ENCODE measurements around the gene KCNMB1.

KCNMB1 gene

GRCh38 chr5:170375283-170375682, 13.9 kb downstream of the KCNMB1 start:
- DNase-seq (ENCODE audit: low read depth) = no peak

DNA sequence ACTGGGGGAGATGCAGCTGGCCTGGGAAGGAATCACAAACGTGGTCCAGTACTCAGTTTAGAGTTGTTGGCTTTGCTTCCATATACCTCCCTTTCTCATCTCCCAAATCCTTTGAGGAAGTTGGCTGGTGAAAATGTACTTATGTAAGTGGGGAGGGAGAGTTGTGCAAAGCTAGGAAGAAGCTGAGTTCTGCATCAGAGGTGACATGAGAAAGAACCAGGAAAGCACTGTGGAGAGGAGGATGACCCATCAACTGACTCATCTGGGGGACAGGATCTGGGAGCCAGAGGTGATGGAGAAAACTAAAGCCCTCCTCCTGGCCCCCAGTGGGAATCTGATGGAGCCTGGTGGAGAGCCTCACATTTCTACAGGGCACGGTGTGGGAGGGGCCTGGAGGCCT, 16.2 kb downstream of the KCNMB1 start:
- DNase-seq (ENCODE audit: low read depth) = no peak

DNA sequence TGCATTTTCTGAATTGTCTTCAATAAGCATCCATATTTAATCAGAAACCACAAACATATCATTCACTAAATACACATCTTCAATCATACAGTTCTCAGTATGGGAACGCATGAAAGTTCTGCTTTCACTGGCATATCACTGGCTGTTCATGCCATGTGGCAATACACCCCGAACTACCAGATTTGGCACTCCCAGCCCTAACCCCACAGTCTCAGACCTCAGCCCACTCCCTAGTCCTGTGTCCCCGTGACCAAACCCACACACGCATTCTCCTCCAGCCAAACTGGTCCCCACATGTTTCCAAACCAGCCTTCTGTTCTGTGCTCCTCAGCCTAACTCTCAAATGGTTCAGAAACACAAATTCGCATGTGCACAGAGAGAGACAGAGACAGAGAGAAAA, 20.6 kb downstream of the KCNMB1 start:
- DNase-seq (ENCODE audit: low read depth) = no peak

- no peak for DNase-seq (ENCODE audit: low read depth)
Measured at GRCh38 chr5:170366276-170366675, 22.9 kb downstream of the KCNMB1 start.

DNA sequence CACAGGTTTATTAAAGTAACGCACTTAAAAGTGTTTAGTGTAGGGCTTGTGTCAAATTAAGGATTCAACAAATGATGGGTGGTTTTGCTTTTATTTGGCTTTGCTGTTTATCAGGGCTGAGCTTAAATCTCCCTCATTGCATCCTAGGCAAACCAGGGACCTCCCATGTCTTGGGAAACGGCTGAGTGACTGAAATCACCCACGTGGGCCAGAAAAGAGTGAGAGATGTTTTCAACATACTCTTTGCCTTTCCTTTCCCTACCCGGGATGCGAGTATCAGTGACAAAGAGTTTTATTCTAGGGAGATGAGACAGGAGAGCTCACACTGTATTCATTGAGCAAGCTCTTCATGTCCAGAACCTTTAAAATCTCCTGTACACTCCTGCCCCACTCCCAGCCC, 23.3 kb downstream of the KCNMB1 start:
- DNase-seq (ENCODE audit: low read depth) = no peak

DNA sequence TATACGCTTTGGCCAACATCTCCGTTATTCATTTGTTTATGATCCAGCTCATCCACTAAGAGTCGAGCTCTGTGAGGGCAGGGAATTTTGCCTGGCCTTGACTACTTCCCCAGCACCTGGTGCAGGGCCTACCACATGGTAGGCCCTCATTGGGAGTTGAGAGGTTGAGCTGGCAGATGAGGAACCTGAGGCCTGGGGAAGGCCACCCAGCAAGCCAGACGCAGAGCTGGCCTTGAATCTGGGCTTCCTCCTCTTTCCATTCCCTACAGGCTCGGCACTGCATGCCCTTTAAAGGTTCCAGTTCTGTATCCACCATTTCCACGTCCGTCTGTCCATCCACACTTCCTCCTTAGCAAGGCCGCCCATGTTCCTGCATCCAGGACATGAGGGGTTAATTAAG, 24.2 kb downstream of the KCNMB1 start:
- DNase-seq (ENCODE audit: low read depth) = no peak

DNA sequence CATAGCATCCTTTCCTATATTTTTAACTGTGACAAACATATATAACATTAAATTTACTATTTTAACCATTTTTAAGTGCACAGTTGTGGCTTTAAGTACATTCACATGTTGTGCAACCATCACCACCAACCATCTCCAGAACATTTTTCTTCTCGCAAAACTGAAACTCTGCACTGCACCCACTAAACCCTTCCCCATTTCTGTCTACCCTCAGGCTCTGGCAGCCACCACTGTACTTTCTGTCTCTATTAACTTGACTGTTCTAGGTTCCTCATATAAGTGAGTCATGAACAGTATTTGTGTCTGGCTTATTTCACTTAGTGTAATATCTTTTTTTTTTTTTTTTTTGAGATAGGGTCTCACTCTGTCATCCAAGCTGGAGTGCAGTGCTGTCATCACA, 25.5 kb downstream of the KCNMB1 start:
- no peak for DNase-seq (ENCODE audit: low read depth)

GRCh38 chr5:170362656-170363055, 26.5 kb downstream of the KCNMB1 start:
- DNase-seq (ENCODE audit: low read depth) = no peak

GRCh38 chr5:170362102-170362501, 27.1 kb downstream of the KCNMB1 start:
- no peak for DNase-seq (ENCODE audit: low read depth)

GRCh38 chr5:170361616-170362015, 27.6 kb downstream of the KCNMB1 start:
- no peak for DNase-seq (ENCODE audit: low read depth)

DNA sequence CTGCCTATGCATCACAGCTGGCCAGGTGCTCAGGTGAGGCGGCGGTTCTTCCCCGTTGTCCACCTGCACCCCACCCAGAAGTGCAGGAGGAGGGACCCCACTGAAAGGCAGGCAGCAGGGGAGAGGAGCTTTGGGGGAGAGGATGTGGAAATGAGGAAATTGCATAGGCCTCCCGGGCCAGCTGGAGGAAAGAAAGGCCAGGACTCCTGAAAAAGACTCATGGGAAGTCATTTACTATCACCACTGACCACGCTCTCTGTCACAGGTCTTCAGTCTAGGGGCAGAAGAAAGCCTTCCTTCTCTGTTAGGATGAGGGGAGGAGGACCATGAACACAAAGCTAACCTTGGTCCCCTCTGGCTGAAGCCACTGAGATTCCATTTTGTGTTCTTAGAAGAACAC, 28.1 kb downstream of the KCNMB1 start:
- no peak for DNase-seq (ENCODE audit: low read depth)

DNA sequence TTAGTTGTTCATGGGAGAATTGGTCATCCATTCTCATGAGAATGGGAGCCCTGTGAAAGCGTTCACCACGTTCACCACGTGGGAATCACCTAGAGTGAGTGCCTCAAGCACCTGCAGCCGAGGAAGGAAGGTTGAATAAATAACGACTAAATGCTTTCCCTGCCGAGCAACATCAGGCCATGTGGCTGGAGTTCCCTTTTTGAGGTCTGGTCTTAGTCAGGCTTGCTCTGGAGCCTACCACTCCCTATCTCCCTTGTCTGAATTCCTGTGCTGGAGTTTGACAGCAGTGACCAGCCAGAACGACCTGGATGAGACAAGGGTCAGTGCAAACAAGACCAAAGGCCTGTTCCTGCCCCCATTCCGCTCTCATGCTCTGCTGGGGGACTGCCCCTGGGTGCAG, 28.5 kb downstream of the KCNMB1 start:
- no peak for DNase-seq (ENCODE audit: low read depth)

DNA sequence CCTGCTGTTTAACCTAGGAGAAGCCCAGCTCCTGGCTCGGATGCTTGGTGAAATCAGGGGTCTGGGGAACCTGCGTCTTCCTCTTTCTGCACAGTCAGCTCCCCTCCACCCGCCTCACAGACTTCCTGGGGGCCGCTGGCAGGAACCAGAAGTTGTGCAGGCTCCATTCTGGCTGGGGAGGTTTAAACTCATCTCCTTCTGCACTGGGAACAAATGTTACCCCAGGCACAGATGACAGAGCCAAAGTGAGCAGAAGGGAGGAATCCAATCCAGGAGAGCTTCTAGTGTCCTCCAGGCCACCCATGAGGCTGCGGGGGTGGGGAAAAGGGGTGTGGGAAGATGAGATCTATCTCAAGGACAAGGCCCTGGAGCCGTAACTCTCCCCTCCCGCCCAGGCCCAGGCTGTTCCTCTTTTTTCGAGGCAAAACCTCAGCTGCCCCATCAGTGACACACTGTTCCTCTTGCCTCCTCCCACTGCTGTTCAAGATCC, 31.2 kb downstream of the KCNMB1 start:
- DNase-seq (ENCODE audit: low read depth) = no peak

GRCh38 chr5:170355601-170356098, 33.5 kb downstream of the KCNMB1 start:
- DNase-seq (ENCODE audit: low read depth) = no peak

DNA sequence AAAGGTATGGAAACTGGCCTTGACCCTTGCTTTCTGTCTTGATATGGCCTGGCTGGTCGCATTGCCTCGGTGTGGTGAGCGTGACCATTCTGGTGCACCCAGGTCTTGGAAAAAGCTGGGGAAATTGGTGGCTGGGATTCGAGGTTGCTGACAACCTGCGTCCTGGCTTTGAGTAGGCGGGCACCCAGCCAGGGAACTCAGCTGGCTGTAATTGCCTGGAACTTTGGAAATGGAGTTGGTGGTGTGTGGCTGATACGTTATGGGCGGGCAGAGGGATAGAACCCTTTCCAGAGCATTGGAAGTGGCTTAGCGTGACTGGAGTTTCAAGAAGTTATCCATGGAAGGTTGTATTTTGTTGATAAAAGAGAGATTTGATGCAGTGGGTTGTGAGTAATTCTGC, 35.2 kb downstream of the KCNMB1 start:
- DNase-seq (ENCODE audit: low read depth) = no peak

GRCh38 chr5:170353011-170353761, 36.0 kb downstream of the KCNMB1 start:
- DNase-seq (ENCODE audit: low read depth) = no peak

GRCh38 chr5:170348137-170348633, 41.0 kb downstream of the KCNMB1 start:
- no peak for DNase-seq (ENCODE audit: low read depth)

DNA sequence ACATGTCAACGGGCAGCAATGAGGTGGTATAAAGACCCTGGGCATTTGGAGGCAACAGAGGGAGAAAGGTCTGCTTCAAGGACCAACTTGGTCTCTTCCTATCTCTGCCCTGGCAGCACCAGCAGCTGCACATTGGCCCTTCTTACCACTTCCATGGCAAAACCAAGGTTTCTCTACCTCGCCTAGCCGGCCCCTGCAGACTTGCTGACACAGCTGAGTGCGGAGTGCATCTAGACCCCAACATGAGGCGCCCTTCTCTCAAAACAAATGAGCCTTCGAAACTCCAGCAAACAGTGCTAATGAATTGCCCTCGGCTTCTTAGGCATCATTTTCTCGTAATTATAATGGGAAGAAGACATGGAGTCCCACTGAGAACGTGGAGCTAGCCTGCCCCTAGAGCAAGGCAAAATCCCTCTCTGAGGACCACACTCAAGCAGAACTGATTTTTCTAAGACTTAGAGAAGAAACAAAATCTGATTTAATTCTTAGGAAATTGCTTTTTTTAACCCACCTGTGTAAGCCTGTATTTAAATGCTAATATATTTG, 42.1 kb downstream of the KCNMB1 start:
- DNase-seq (ENCODE audit: low read depth) = no peak

- no peak for DNase-seq (ENCODE audit: low read depth)
Measured at GRCh38 chr5:170345971-170346370, 43.2 kb downstream of the KCNMB1 start.

DNA sequence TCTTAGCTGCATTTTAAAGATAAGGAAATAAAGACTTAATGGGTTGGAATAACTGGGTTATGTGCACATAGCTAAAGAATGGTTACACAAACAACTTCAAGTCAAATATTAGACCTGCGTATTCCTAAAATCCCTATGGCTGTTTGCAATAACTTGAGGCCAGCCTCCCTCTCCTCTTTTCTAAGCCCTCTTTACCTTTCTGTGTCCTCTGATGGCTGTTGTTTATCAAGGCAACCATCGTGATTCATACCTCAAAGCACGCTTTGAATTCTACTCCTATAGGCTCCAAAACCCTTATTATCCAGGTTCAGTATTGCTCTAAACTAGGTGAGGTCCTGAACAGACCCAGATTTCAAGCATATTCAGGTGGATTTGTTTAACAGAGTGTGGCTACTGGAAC, 46.0 kb downstream of the KCNMB1 start:
- no peak for DNase-seq (ENCODE audit: low read depth)

- no peak for DNase-seq (ENCODE audit: low read depth)
Measured at GRCh38 chr5:170342153-170342725, 46.9 kb downstream of the KCNMB1 start.

- no peak for DNase-seq (ENCODE audit: low read depth)
Measured at GRCh38 chr5:170341545-170341944, 47.6 kb downstream of the KCNMB1 start.

- DNase-seq (ENCODE audit: low read depth) = no peak
Measured at GRCh38 chr5:170339780-170340167, 49.4 kb downstream of the KCNMB1 start.
